Measurements from ENCODE around the gene HPCAL1.
A peak's percentile ranks its signal among the peaks of the same experiment; 100 is the strongest.

HPCAL1 gene

GRCh38 chr2:10372203-10372861, 69.6 kb downstream of the HPCAL1 start:
- DNase-seq: no peak

- DNase-seq: no peak
These were observed 70.1 kb downstream of the HPCAL1 start for GRCh38 chr2:10372862-10373240.

GRCh38 chr2:10373931-10374330, 71.2 kb downstream of the HPCAL1 start:
- no peak for DNase-seq

GRCh38 chr2:10374362-10374943, 71.7 kb downstream of the HPCAL1 start:
- DNase-seq: no peak

GRCh38 chr2:10375570-10376281, 73.0 kb downstream of the HPCAL1 start:
- DNase-seq: no peak

GRCh38 chr2:10377052-10377746, 74.5 kb downstream of the HPCAL1 start:
- DNase-seq: no peak

GRCh38 chr2:10377747-10378085, 75.0 kb downstream of the HPCAL1 start:
- DNase-seq: no peak

GRCh38 chr2:10378189-10378588, 75.5 kb downstream of the HPCAL1 start:
- DNase-seq: no peak

- DNase-seq: no peak
These were observed 77.6 kb downstream of the HPCAL1 start for GRCh38 chr2:10380048-10380926.

- DNase-seq: no peak
These were observed 79.3 kb downstream of the HPCAL1 start for GRCh38 chr2:10381997-10382353.

- DNase-seq: no peak
These were observed 79.8 kb downstream of the HPCAL1 start for GRCh38 chr2:10382354-10383061.

- DNase-seq: no peak
These were observed 81.4 kb downstream of the HPCAL1 start for GRCh38 chr2:10383960-10384734.

GRCh38 chr2:10385501-10385900, 82.8 kb downstream of the HPCAL1 start:
- DNase-seq: no peak

- DNase-seq: peak; percentile 40
These were observed 83.4 kb downstream of the HPCAL1 start for GRCh38 chr2:10385933-10386773.

GRCh38 chr2:10387033-10387432, 84.3 kb downstream of the HPCAL1 start:
- no peak for DNase-seq

- no peak for DNase-seq
These were observed 86.4 kb downstream of the HPCAL1 start for GRCh38 chr2:10388954-10389560.

GRCh38 chr2:10389573-10389972, 86.9 kb downstream of the HPCAL1 start:
- no peak for DNase-seq

- DNase-seq: no peak
These were observed 87.7 kb downstream of the HPCAL1 start for GRCh38 chr2:10390369-10390801.

- no peak for DNase-seq
These were observed 89.4 kb downstream of the HPCAL1 start for GRCh38 chr2:10392100-10392499.

- no peak for DNase-seq
These were observed 89.8 kb downstream of the HPCAL1 start for GRCh38 chr2:10392548-10392947.
